GM12878 (cell line): ENCODE data around the gene TGFBR3. TPM values are rescaled to one million over a fixed set of nuclear protein-coding genes. Genes with fewer than 3 reads are reported as not detected.

Experiments used
- ATAC-seq: fragments of 200-7000 bp; cut with Tn5 transposase; 3 replicates; pipeline ENCODE4 v1.9.1; 2020; ENCODE audit warnings: mild to moderate bottlenecking, moderate library complexity
- BruUV-seq: library from RNA; stranded (reverse); fragments of 400-500 nt; replicated peaks from 2 replicates; lab custom pipeline; 2021; lab: Mats Ljungman, UMichigan
- CTCF ChIA-PET: fragments of 300-600 bp; sonication (Branson Sonifier 250); formaldehyde crosslinking; extraction: SDS; loops from one replicate; lab custom pipeline; 2021; ENCODE audit warnings: inconsistent platforms; lab: Yijun Ruan, JAX
- POLR2A ChIA-PET: fragments of 350-600 bp; formaldehyde crosslinking; extraction: SDS; loops from one replicate; lab custom pipeline; 2021; ENCODE audit warnings: inconsistent platforms; lab: Charles Lee
- RAD21 ChIA-PET: fragments of 300-600 bp; sonication (Branson Sonifier 250); formaldehyde crosslinking; loops from one replicate; lab custom pipeline; 2023; ENCODE audit warnings: antibody characterized with exemption; ENCODE audit not compliant: unreplicated experiment; lab: Charles Lee
- SMC1A ChIA-PET: fragments of 300-600 bp; sonication (Branson Sonifier 250); formaldehyde crosslinking; loops from one replicate; lab custom pipeline; 2023; ENCODE audit not compliant: unreplicated experiment, uncharacterized antibody; lab: Charles Lee
- DNase-seq: peaks from one replicate; pipeline ENCODE4 v3.0.0-alpha.2; 2011; ENCODE audit warnings: low read depth, low spot score
- FAIRE-seq: peaks from 3 replicates; lab custom pipeline; 2011; peaks lifted over from hg19 to GRCh38; lab: Jason Lieb, UNC
- H2AFZ ChIP-seq: 2 replicates; pipeline ENCODE4 v1.6.0; 2011; ENCODE audit warnings: low read depth, low read length, control low read depth; ENCODE audit not compliant: control insufficient read depth
- H3K27ac ChIP-seq: 2 replicates; pipeline ENCODE4 v1.5.1; 2011; ENCODE audit warnings: control low read depth; ENCODE audit not compliant: control insufficient read depth, insufficient read depth
- H3K27me3 ChIP-seq, 2 experiments: replicated peaks in 1 of 2; 2 replicates each; pipeline versions ENCODE4 v1.6.0 to v1.6.1; 2011; ENCODE audit warnings: low read length in 1 of 2; ENCODE audit not compliant: control insufficient read depth in 2 of 2, insufficient read depth in 2 of 2
- H3K36me3 ChIP-seq, 2 experiments: 2 replicates each; pipeline ENCODE4 v1.5.1; 2011; ENCODE audit warnings: low read length in 1 of 2; ENCODE audit not compliant: control insufficient read depth in 2 of 2, insufficient read depth in 2 of 2
- H3K4me1 ChIP-seq: 2 replicates; pipeline ENCODE4 v1.6.1; 2011; ENCODE audit warnings: mild to moderate bottlenecking, low read length, moderate library complexity, mixed read lengths; ENCODE audit not compliant: control insufficient read depth, insufficient read depth
- H3K4me2 ChIP-seq: 2 replicates; pipeline ENCODE4 v1.6.0; 2011; ENCODE audit warnings: control low read depth; ENCODE audit not compliant: control insufficient read depth, insufficient read depth
- H3K4me3 ChIP-seq: fragments of 200-600 bp; sonication (generic); 2 replicates; pipeline ENCODE4 v1.5.1; 2016
- H3K79me2 ChIP-seq: 2 replicates; pipeline ENCODE4 v1.6.0; 2011; ENCODE audit warnings: low read length; ENCODE audit not compliant: control insufficient read depth, insufficient read depth
- H3K9ac ChIP-seq: 2 replicates; pipeline ENCODE4 v1.8.0; 2011; ENCODE audit warnings: low read length, control low read depth, mixed read lengths; ENCODE audit not compliant: control insufficient read depth, insufficient read depth
- H3K9me3 ChIP-seq: replicated peaks from 3 replicates; pipeline ENCODE4 v1.5.1; 2011; ENCODE audit warnings: mild to moderate bottlenecking, low read length; ENCODE audit not compliant: control insufficient read depth, insufficient read depth
- H4K20me1 ChIP-seq: 2 replicates; pipeline ENCODE4 v1.6.0; 2011; ENCODE audit not compliant: control insufficient read depth, insufficient read depth
- CUX1 ChIP-seq: IDR thresholded peaks from 2 replicates; pipeline ENCODE4 v1.6.1; 2012; ENCODE audit warnings: improper control_type of control experiment, low read depth, low read length; ENCODE audit not compliant: insufficient replicate concordance
- NFYB ChIP-seq: IDR thresholded peaks from 2 replicates; pipeline ENCODE4 v1.6.1; 2011; ENCODE audit warnings: low read depth, mild to moderate bottlenecking, low read length, improper control_type of control experiment, moderate library complexity; ENCODE audit not compliant: insufficient read depth
- WGBS: methylation state at CpG from one replicate; pipeline ENCODE4 v1.1.6; 2016; ENCODE audit warnings: low lambda C conversion rate; ENCODE audit not compliant: insufficient replicate concordance, insufficient coverage; ENCODE audit errors: missing lambda C conversion rate; 5-methylcytosine and 5-hydroxymethylcytosine counted together
- in situ Hi-C: fragments of 300-500 bp; cut with MboI; formaldehyde crosslinking; loops from 9 replicates; pipeline ENCODE4 v1.14.3; 2018; ENCODE audit warnings: mixed read lengths
- intact Hi-C: fragments of 100-400 bp; cut with micrococcal nuclease; formaldehyde crosslinking; loops from one replicate; pipeline ENCODE4 v1.14.2; 2022; ENCODE audit not compliant: unreplicated experiment
- polyA plus RNA-seq, 11 experiments: library from polyadenylated mRNA; depleted of rRNA in 4 of 11; unstranded in 6 of 11; stranded (reverse) in 5 of 11; fragments of >200 nt; fragmentation: Nextera tagmentation in 4 of 11; fragmentation: Illumina TruSeq in 1 of 11; extraction: Ambion mirVana in 4 of 11; extraction: Trizol in 1 of 11; gene quantifications; 1 replicate in 1 of 11; 2 replicates in 10 of 11; pipeline versions ENCODE4 v1.2.1 to v1.2.3, GENCODE V29; 2011 to 2016; ENCODE audit warnings: inconsistent platforms in 2 of 11, missing spikeins in 2 of 11, low read depth in 1 of 11
- total RNA-seq, 4 experiments: library from RNA; depleted of rRNA in 3 of 4; stranded (reverse); fragments of >200 nt in 3 of 4; fragmentation: Illumina TruSeq in 1 of 4; extraction: Trizol in 1 of 4; gene quantifications; 2 replicates each; pipeline versions ENCODE4 v1.2.1 to v1.2.3, GENCODE V29; 2013 to 2021

The TGFBR3 gene
- total and polyA plus RNA-seq, 10 of the 15 experiments (the other 5 are each of a cell fraction or from before 2014, with no cell fraction given) = 2.7 to 16.5 (median 12.6) TPM

- no peak for TF ChIP-seq NFYB
- no peak for TF ChIP-seq CUX1
- H3K27ac ChIP-seq = 0 out of 2 replicates have a peak overlapping the region, but pooled peaks have one; percentile 7
- ChIA-PET POLR2A (no interaction called here), SMC1A (interaction anchor here (1.0 kb wide), 1 partner anchor 194 kb away, joined by 3 read pairs; no protein-coding TSS in a partner anchor), RAD21 (no interaction called here), CTCF (interaction anchor here (0.6 kb wide), 1 partner anchor 186 kb away, joined by 3 read pairs; no protein-coding TSS in a partner anchor)
- H3K4me2 ChIP-seq = peak overlapping the region; percentile 62
- no peak for DNase-seq
- peaks cover 12% of the 10 kb centered on the region; the same call in 1 of the 2 replicates for H3K4me1 ChIP-seq
- no peak for FAIRE-seq
- H3K36me3 ChIP-seq = no peaks in the 10 kb centered on the region; a peak in 1 of 4 replicates
- ATAC-seq = no peak
- peak overlapping the region; percentile 76 for H2AFZ ChIP-seq
- 100% methylated on average over 2 of the region's 2 CpGs for WGBS
- H3K4me3 ChIP-seq = 0 out of 2 replicates have a peak overlapping the region, but pooled peaks have one; percentile 18
- no peaks in the 10 kb centered on the region for H3K79me2 ChIP-seq
- intact Hi-C loops (no loop called here), in situ Hi-C loops (no loop called here)
- H3K9ac ChIP-seq = no peak overlapping the region
- no peaks in the 10 kb centered on the region for H3K9me3 ChIP-seq
- no TSS peak for BruUV-seq
- no peaks in the 10 kb centered on the region for H4K20me1 ChIP-seq
- no peaks in the 10 kb centered on the region for H3K27me3 ChIP-seq
These were observed 188.1 kb downstream of the TGFBR3 start for GRCh38 chr1:91697861-91698260.
